ENCODE results near the gene LDHD. TPM values are rescaled to one million over a fixed set of nuclear protein-coding genes. Genes with fewer than 3 reads are reported as not detected.

The LDHD gene
- total and polyA plus RNA-seq, 9 of the 15 experiments (the other 6 are each of a cell fraction or from before 2014, with no cell fraction given) = 0.19 to 0.86 (median 0.54) TPM; not detected in 3

GRCh38 chr16:75148311-75149195 lies 32.0 kb upstream of the LDHD start, which contains the start of gene ZFP1 (continued):
- TF ChIP-seq CHAMP1 (IDR thresholded peaks at IDR 0.05) = peak; percentile 30; the same call in 1 of the 2 replicates
- TF ChIP-seq SREBF2 (CRISPR knock-in tag; IDR thresholded peaks at IDR 0.05) = no peak
- no peak for TF ChIP-seq EHMT2 (IDR thresholded peaks at IDR 0.05)
- TF ChIP-seq SP1 (CRISPR knock-in tag; IDR thresholded peaks at IDR 0.05) = peak; percentile 84
- no peak for TF ChIP-seq BRCA1 (IDR thresholded peaks at IDR 0.05)
- TF ChIP-seq BRCA1 (CRISPR knock-in tag; IDR thresholded peaks at IDR 0.05) = no peak
- TF ChIP-seq ZNF592 (IDR thresholded peaks at IDR 0.05) = no peak
- no peak for TF ChIP-seq HIVEP1 (CRISPR knock-in tag; IDR thresholded peaks at IDR 0.05)
- TF ChIP-seq KDM1A (IDR thresholded peaks at IDR 0.05) = no peak
- peak; percentile 83 for TF ChIP-seq ZFX (CRISPR knock-in tag; IDR thresholded peaks at IDR 0.05)
- TF ChIP-seq GATA2 (CRISPR knock-in tag; IDR thresholded peaks at IDR 0.05) = no peak
- TF ChIP-seq ZBTB8A (IDR thresholded peaks at IDR 0.05; ENCODE audit: partially characterized antibody) = no peak
- peak; percentile 73; the same call in 1 of the 2 replicates for TF ChIP-seq EP400 (IDR thresholded peaks at IDR 0.05)
- TF ChIP-seq WHSC1 (IDR thresholded peaks at IDR 0.05; ENCODE audit: low read length) = no peak
- no peak for TF ChIP-seq MITF (IDR thresholded peaks at IDR 0.05)
